ENCODE data around the gene HSPA12A.

The HSPA12A gene

GRCh38 chr10:116785867-116786266 is 43.5 kb upstream of the HSPA12A start:
- no peak overlapping the region for H3K4me3 ChIP-seq
- H3K9me3 ChIP-seq: no peaks in the 10 kb centered on the region
- no peak overlapping the region for H3K27ac ChIP-seq
- intact Hi-C loops (cut with DNase I; ENCODE audit: low total_unique reads): no loop called here
- no peak for DNase-seq
- H3K27me3 ChIP-seq: peaks cover 0 to 2% of the 10 kb centered on the region in 2 donors
- TF ChIP-seq CTCF (IDR thresholded peaks at IDR 0.05): no peak
- peaks cover 0 to 10% (median 7%) of the 10 kb centered on the region in 4 donors for H3K4me1 ChIP-seq
- H3K36me3 ChIP-seq: no peaks in the 10 kb centered on the region

- peaks cover 0 to 10% (median 7%) of the 10 kb centered on the region in 4 donors for H3K4me1 ChIP-seq
- no peaks in the 10 kb centered on the region for H3K36me3 ChIP-seq
- intact Hi-C loops (cut with DNase I; ENCODE audit: low total_unique reads): no loop called here
- DNase-seq: no peak
- TF ChIP-seq CTCF (IDR thresholded peaks at IDR 0.05): no peak
- no peak overlapping the region for H3K4me3 ChIP-seq
- no peak overlapping the region for H3K27ac ChIP-seq
- H3K9me3 ChIP-seq: no peaks in the 10 kb centered on the region
- H3K27me3 ChIP-seq: no peaks in the 10 kb centered on the region
Measured at GRCh38 chr10:116785282-116785681, 42.9 kb upstream of the HSPA12A start.

- intact Hi-C loops (cut with DNase I; ENCODE audit: low total_unique reads): no loop called here
- no peak for TF ChIP-seq CTCF (IDR thresholded peaks at IDR 0.05)
- Histone ChIP-seq H3K27ac (no peak overlapping the region), H3K4me1 (peaks cover 0 to 10% (median 7%) of the 10 kb centered on the region in 4 donors), H3K36me3 (no peaks in the 10 kb centered on the region), H3K27me3 (no peaks in the 10 kb centered on the region), H3K4me3 (no peak overlapping the region), H3K9me3 (no peaks in the 10 kb centered on the region)
- no peak for DNase-seq
Measured at GRCh38 chr10:116784651-116785050, 42.3 kb upstream of the HSPA12A start.

GRCh38 chr10:116784035-116784434 is 41.7 kb upstream of the HSPA12A start:
- intact Hi-C loops (cut with DNase I; ENCODE audit: low total_unique reads): no loop called here
- no peaks in the 10 kb centered on the region for H3K27me3 ChIP-seq
- H3K27ac ChIP-seq: no peak overlapping the region
- TF ChIP-seq CTCF (IDR thresholded peaks at IDR 0.05): no peak
- H3K4me3 ChIP-seq: no peak overlapping the region
- H3K9me3 ChIP-seq: no peaks in the 10 kb centered on the region
- DNase-seq: no peak
- peaks cover 0 to 10% (median 7%) of the 10 kb centered on the region in 4 donors for H3K4me1 ChIP-seq
- no peaks in the 10 kb centered on the region for H3K36me3 ChIP-seq

GRCh38 chr10:116783011-116783655 is 40.8 kb upstream of the HSPA12A start:
- Histone ChIP-seq H3K4me1 (peaks cover 0 to 7% (median 5%) of the 10 kb centered on the region in 4 donors), H3K27ac (no peak overlapping the region), H3K36me3 (no peaks in the 10 kb centered on the region), H3K9me3 (no peaks in the 10 kb centered on the region), H3K4me3 (no peak overlapping the region), H3K27me3 (no peaks in the 10 kb centered on the region)
- TF ChIP-seq CTCF (IDR thresholded peaks at IDR 0.05): no peak
- intact Hi-C loops (cut with DNase I; ENCODE audit: low total_unique reads): no loop called here
- DNase-seq: no peak
